Stimulated activated naive CD8-positive, alpha-beta T cell treated with anti-CD3 and anti-CD28 coated beads, Interleukin-15, Interleukin-2, amounts not matched to agents 100 U/mL and 50 U/mL, for 24 hours (primary cell): ENCODE measurements around the gene BCL6.
"Not testable (repeated sequence)": the region's sequence is repeated elsewhere in the genome, so short reads cannot be mapped to it uniquely, and the experiment has no call there.

ENCODE experiments used
- ATAC-seq: fragments of 150-1000 bp; cut with Tn5 transposase; one replicate; pipeline ENCODE4 v1.10.0; 2021
- DNase-seq: peaks from one replicate; pipeline ENCODE4 v3.0.0; 2021

BCL6 gene

DNA sequence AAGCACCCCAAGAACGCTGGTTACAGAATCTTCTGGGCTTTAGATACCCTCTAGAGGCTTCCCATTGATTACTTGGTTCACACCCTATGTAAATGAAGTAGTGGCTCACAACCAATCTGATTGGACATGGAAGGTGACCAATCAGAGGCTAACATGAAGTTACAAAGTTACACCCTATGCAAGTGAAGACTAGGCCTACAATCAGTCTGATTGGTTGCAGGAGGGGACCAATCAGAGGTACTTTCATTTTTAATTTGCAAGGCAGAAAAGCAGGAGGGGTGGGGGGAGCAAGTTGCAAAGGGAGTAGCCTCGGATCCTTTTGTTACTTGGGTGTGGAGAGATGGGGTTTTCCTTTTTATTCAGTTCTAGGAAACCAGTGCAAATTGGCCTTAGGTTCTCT is 31.8 kb downstream of the BCL6 start:
- DNase-seq (no peak), ATAC-seq (peak; percentile 44)

DNA sequence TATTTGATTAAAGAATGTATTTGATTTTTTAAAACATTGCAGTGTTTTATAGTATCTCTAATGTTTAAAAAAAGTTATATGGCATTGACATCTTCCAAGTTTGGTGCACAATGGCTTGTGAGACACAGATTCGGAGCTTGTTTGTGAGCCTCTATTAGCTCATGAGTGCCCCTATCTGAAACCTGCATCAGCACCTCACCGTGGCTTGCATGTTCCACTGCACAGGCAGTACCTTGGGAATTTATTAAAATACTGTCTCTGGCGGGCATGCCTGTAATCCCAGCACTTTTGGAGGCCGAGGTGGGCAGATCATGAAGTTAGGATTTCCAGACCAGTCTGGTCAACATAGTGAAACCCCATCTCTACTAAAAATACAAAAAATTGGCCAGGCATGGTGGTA is 36.1 kb downstream of the BCL6 start:
- ATAC-seq (no peak), DNase-seq (no peak)

DNA sequence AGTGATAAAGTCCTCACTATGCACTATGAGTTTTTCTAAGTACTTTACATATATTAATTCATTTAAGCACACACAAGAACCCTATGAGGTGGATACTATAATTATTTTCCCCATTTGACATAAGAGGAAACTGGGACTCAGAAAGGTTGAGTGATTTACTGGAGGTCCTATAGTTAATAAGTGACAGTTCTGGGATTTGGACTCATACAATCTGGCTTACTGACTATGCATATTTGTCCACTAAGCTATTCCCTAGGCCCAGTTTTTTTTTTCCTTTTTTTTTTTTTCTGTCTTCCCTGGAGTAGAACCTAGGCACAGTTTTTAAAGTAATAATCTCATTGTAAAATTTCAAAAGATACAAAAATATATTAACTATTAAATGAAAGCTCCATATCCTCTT is 36.6 kb downstream of the BCL6 start:
- DNase-seq (no peak), ATAC-seq (no peak)

DNA sequence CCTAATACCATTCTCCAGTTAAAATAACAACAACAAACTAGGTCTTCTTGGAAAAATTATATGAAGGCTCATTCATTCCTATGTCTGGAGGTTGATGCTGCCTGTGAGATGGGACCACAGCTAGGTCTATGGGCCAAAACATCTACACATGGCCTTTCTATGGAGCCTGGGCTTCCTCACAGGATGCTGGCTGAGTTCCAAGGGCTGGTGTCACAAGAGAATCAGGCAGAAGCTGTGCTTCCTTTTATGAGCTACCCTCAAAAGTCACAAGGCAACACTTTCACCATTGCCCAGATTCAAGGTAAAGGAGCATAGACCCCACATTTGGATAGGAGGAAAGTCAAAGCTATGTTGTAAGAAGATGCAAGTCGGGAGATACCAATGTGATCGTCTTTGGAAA is 38.3 kb downstream of the BCL6 start:
- ATAC-seq = no peak
- no peak for DNase-seq

DNA sequence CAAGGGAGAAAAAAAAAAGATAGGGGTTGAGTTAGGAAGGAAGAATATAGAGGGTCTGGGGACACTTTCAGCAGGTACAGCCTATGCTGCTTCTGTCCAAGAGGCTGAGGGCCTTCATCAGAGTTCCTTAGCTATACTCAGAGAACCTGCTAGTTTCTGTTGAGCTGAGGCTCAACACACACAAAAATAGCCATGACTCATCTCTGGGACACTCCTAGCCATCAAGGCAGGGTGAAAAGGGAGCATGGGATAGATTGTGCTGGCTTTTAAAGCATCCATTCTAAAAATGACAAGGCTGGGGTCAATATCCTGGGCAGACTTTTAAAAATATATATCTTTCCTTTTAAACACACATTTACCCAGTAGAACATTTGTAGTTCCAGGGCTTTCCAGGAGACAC is 40.1 kb downstream of the BCL6 start:
- ATAC-seq (no peak), DNase-seq (no peak)

DNA sequence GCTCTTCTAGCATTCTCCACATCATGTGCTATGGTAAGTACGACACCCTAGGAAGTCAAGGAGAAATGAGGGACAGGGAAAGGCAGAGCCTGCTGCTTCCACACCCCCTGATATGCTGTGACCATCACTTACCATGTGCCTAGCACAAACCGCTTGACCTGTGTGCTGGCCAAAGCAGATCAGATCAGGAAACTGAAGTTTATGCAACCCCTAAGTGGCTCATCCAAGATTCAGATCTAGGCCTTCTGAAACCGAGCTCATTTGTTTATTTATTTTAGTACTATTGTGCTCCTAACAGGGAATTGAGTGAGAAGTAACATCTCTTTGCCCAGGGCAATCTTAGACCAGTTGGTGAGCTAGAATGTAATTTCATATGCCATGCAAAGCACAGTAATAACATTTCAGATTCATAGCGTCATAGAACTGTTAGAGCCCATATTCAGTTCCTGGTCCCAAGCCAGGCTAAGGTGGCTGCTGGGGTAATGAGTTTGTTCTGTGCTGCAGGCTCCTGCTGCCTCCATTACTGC is 42.7 kb downstream of the BCL6 start, which contains the start of gene RTP2:
Gene RTP2, minus strand, starts transcription at position 51 of the 527 bp plus-strand sequence. CDS start 429 bp downstream, outside the sequence.
- DNase-seq = no peak
- ATAC-seq = no peak

DNA sequence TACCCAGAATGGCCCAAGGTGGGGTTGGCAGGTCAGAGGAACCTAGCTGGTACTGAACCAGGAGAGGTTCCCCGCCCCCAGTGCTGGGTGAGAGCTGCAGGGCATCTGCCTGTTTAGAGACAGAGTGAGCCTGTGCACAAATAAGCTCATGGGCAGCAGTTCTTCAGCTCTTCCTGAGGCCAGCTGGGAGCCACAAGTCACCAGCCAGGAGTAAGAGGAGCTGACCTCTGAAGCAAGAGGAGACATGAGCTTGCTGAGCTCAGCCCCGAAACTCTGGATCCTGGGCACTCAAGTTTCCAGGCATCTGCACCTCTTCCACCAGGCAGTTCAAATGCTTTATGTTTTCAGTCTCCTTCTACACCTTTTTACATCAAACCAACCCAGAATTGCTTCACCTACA is 45.0 kb downstream of the BCL6 start:
- DNase-seq (no peak), ATAC-seq (no peak)

DNA sequence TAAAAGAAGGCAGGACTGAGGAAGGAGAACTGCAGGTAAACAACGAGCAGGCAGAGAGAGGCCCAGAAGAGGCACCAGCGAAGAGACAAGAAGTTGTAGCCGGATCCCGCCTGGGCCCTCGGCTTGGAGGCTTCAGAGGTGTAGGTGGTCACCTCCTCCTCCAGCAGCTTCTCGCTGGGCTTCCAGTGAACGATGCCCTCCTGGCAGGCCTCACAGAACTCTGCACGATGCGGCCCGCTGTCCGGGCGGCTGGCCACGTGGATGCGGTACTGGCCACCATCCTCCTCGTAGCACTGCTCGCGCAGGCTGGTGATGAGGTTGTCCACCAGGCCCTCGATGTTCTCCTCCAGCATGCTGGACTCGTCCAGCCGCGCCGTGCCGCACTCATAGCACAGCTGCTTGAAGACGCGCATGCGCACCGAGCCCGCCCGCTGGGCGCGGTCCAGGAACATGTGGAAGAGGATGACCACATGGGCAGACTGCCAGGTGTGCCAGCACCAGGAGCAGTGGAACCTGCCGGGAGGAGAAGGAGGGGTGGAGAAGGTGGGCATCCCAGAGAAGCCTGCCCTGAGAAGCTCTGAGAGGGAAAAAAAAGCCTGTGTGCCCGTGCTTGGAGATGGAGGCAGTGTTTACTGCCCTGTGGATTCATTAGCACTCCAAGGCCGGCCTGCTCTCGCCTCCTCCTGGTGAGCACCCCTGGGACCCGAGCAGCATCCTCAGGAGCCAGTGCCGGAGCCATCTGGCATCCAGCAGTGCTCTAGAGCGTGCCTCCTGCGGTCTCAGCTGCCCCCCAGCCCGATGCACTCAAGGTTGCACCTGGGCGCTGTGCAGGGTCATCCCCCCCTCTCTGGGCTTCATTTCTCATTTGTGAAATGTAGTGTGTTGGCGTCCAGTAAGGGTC is 46.5 kb downstream of the BCL6 start:
- ATAC-seq (no peak), DNase-seq (no peak)

DNA sequence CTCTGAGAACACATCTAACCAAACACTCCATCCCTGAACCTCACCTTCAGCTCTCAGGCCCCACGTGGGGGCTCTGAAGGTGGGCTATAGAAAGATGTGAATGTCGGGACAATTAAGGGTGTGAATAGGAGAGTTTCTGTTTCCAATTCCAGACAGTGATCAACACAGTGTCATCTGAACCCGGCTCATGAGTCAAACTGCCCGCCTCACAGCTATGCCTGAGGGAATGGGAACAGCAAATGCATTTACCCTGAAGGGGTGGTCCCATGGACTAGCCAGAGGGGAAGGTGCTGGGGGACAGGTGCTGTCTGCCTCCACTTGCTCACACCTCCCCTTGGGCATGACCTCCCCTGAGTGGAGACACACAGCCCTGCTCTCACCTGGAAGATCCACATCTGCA is 49.2 kb downstream of the BCL6 start:
- ATAC-seq (no peak), DNase-seq (no peak)

DNA sequence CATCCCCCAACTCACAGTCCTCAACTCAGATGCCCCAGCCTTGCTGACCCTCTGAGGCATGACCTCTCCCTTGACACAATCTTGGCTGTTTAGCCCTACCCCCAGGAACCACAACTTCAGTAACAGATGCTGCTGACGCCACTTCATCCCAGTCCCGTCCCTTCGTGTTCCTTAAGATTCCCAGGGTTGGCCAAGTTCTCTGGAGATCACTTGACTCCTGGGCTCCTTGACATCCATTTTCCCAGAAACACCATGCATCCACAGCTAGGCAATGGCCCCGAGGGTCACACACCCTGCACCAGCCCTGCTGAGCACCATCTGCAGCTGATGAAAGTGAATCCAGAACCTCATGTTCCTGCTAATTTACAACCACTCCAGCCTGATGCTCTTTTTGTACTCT is 49.8 kb downstream of the BCL6 start:
- ATAC-seq (no peak), DNase-seq (no peak)

DNA sequence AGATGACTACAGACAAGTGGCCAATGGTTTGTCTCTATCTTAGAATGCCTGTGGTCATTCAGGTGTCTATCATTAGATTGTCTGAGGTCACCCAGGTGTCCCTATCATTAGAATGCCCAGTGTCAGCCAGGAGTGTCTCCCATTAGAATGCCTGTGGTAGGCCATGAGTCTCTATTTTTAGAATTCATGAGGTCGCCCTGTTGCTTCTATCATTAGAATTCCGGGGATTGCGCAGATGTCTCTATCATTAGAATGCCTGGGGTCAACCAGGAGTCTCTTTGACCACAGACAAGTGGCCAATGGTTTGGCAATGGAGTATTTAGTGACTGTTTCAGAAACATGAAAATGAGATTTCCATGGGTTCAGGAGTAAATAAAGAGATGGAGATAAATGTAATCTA is 50.5 kb downstream of the BCL6 start:
- no peak for ATAC-seq
- DNase-seq = no peak

DNA sequence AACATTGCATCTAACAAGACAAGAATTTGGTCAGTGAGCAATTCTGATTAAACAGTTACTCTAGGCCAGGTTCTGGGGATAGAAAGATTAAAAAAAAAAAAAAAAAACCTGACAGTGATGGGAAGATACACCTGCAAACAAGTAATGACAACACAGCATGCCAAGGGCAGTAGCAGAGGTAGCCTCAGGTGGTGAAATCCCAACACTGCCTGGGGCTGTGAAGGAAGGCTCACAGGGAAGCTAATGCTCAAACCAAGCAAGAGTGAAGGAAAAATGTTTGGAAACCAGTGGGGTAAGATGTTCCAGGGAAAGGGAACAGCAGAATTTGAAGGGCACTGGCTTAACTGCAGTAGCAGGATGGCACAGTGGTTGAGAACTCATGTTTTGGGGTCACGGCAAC is 51.8 kb downstream of the BCL6 start:
- ATAC-seq = no peak
- DNase-seq = no peak

DNA sequence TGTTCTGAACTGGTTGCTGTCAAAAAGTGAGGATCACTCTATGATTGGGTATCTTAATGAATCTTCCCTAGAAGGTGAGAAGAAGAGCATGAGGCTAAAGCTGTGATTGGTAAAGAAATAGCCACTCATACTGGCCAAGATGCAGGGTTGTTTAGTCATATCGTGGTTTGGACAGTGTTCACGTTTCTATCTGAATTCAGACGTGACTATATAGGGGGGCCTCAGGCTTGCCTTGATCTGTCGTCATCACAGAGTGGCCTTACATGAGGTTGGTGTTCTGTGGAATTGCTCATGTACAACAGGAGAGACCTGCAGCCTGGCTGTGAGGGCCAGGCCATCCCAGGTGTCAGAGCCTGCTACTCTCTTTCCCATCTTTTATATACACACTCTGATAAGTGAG is 55.3 kb downstream of the BCL6 start:
- DNase-seq (no peak), ATAC-seq (peak; percentile 49)

DNA sequence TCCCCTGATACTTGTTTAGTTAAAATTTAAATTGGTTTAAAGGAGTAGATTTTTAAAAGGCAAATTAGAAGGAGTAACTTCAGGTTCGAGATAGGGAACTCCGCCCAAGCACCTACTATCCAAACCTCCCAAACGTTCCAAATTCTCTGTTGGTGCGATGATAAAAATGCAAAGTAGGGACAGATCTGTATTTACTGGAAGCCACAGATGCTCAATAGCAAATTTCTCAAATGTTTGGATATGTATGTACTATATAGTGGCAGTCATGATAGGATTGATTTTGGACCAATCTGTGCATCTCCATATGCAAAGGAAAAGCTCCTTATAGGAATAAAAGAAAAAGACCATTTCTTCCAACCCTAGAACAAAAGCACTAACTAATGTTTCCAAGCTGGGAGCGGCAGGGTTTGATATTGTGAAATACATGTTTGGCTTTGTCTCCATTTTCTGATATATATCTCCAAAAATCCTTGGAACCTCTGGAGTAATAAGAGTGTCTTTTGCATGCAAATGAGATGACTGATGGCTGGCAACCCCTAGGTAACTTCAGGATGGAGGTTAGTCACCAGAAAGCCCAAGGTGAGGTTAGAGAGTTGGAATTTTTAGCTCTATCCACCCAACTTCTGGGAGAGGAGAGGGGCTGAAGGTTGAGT is 58.5 kb downstream of the BCL6 start:
- no peak for DNase-seq
- no peak for ATAC-seq

DNA sequence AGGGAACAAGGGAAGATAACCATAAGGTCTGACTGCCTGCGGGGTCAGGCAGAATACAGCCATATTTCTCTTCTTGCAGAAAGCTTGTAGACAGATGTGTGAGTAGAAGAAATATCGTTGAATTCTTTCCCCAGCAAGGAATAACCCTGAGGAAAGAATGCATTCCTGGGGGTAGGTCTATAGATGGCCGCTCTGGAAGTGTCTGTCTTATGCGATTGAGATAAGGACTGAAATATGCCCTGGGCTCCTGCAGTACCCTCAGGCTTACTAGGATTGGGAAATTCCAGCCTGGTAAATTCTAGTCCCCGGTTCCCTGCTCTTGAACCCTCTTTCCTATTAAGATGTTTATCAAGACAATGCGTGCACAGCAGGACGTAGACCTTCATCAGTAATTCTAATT is 59.3 kb downstream of the BCL6 start:
- DNase-seq = no peak
- ATAC-seq = no peak

DNA sequence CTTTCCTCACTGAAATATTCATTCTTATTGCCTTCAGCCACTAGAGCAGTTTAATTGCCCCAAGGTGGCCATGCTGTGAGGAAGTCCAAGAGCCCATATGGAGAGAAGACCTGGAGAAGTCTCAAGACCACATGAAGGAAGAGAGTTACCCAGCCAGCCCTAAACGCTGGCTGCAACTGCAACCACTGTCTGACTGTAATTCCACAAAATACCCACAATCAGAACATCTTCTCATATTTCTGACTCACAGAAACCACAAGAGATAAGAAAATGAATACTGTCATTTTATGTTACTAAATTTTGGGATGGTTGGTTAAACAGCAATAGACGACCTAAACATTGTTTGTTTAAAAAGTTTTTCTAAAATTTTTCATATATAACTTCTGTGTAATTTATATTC is 60.4 kb downstream of the BCL6 start:
- peak; percentile 77 for ATAC-seq
- DNase-seq = peak; percentile 13

DNA sequence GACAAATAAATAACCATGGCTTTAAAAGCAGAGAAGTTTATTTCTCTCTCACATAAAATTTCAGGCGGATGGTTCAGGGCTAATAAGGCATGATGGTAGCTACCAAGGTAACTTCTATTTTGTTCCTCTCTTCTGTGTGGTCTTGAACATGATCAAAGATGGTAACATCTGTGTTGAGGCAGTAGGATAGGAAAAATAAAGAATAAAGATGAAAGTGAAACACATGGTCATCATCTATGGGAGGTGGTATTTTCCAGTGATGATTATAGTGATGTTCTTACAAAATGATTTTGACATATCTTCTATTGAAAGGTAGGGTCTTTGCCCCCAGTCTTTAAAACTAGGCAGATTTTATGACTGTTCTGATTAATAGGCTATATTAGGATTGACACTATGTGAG is 60.8 kb downstream of the BCL6 start:
- ATAC-seq = peak; percentile 55
- DNase-seq = no peak

DNA sequence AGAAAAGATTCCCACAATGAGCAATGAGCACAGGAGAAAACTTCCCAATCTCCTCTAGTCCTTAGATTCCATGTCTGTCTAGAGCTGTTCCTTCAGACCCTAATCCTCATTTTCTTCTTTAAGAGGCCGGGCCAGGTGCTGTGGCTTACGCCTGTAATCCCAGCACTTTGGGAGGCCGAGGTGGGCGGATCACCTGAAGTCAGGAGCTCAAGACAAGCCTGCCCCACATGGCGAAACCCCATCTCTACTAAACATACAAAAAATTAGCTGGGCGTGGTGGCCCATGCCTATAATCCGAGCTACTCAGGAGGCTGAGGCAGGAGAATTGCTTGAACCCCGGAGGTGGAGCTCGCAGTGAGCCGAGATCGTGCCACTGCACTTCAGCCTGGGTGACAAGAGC is 63.5 kb downstream of the BCL6 start:
- not testable (repeated sequence) for ATAC-seq, DNase-seq

DNA sequence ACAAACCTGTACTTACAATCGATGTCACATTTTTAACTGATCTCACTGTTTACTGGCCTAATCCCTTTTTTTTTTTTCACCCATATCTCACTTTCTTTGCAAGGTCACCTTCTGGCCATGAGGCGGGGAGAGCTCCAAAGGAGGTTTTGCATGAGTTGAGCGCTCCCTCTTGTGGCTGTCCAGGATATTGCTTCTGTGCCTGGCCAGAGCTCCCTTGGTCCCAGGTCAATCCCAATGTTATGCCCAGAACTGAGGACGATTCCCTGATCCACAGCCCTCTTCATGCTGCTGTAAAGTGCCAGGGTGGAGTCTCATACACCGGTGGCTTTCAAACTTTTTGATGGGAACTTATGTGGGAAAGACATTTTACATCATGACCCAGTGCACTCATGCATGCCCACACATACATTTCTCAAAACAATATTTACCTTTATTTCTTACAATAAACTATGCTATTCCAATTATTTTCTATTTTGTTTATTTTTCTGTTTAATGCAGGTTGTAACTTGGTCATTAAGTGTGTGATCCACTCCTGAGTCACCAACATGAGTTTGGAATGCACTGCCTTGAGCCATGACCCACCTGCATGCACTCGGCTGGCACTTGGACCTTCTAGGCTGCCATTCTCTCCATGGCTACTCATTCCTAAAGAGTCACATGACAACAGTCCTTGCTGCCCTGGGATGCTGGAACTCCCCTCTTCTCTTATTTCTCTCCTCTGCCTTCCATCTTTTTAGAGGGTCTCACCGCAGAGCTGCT is 65.5 kb downstream of the BCL6 start:
- ATAC-seq (peak; percentile 55), DNase-seq (peak; percentile 74)

DNA sequence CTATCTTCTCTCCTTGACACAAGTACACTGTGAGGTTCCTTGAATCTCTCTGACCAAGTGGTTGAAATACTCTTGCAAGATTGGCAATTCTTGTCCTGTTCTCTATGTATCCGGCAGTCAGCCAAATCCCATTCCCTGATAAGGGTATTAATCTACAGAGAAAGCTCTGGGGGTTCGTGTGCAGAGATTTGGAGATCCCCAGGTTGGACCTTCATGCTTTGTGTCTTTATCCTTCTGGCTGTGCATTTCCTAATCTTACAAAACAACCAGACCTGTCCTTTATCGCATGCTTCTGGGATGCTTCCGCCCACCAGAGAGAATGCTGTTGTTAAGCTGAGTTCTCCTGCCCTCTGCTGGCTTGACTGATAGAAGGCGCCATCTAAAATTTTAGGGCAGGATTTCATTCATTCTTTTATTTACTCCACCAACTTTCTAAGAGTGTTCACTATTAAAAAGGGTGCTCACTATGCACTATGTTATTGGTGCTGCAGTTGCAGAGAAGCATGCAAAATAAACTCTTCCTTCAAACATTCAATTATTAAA is 66.5 kb downstream of the BCL6 start:
- DNase-seq (peak; percentile 37), ATAC-seq (peak; percentile 23)

DNA sequence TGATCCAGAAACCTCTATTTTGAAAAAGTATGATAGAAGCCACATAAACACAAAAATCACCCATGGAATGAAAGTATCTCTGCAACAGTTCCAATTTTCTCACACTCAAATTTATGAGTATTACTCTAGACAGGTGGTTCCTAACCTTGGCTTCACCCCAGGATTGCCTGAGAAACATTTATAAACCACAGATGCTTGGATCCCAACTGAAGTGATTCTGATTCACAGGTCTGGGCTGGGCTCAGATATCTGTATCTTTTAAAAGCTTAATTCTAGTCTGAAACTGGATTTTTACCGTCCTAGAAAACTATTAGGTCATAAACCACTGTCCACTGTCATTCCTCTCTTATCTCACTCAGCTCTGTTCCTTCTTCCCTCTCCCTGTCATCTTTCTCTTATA is 67.7 kb downstream of the BCL6 start:
- no peak for DNase-seq
- ATAC-seq = no peak

DNA sequence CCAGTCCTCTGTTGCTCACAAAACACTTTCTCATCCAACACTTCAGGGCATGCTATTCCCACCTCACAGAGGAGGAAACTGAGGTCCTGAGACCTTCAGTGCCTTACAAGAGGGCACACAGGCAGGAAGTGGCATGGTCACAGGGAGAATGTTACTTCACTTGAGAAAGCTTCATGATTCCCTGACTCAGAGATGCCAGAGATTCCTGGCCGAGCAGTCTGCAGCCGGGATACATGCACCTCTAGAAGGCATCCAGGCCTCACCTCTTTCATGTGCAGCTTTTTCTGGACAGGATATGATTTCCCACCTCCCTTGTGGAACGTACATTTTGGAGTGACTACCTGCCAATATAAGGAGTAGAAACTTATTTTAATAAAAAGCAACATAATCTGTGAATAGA is 72.3 kb downstream of the BCL6 start:
- ATAC-seq = no peak
- no peak for DNase-seq
